WTC11 (cell line): Measurements from ENCODE around the gene MAPK11.

Source experiments
- MXD4 ChIP-seq: fragments of 250-450 bp; sonication (Bioruptor Pico); IDR thresholded peaks from 2 replicates; pipeline ENCODE4 v1.8.0; 2021; ENCODE audit warnings: mild to moderate bottlenecking, moderate library complexity, borderline replicate concordance
- TF ChIP-seq, protein P1 (sequence below): sonication (generic); formaldehyde crosslinking; IDR thresholded peaks from 2 replicates; pipeline ENCODE4 v1.8.0; 2022; ENCODE audit warnings: mild to moderate bottlenecking, missing genetic modification reagents

DNA sequence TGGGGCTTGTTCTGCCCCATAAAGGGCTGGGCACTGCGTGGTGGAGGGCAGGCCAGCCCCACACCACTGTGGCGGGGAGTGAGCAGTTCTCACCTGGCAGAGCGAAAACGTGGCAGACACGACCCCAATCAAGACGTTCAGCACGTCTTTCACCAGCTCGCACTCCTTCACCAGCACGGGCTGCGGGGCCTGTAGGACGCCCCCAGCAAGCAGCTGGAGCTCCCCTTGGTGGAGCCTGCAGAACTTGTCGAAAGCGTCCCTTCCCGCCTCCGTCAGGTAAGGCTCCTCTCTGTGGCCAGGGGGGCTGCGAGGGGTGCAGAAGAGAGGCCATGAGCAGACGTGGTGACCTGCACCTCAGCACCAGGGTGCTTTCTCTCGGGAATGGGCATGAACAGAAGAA lies 37.0 kb downstream of the MAPK11 start:
- TF ChIP-seq, protein P1, sequence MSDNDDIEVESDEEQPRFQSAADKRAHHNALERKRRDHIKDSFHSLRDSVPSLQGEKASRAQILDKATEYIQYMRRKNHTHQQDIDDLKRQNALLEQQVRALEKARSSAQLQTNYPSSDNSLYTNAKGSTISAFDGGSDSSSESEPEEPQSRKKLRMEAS (CRISPR knock-in tag), result no peak
- no peak for TF ChIP-seq MXD4 (CRISPR knock-in tag)
